HepG2 (cell line): Measurements from ENCODE around the gene ACSM5. TPM values are rescaled to one million over a fixed set of nuclear protein-coding genes. Genes with fewer than 3 reads are reported as not detected.

ENCODE experiments used
- ATAC-seq: fragments of 200-7000 bp; cut with Tn5 transposase; 3 replicates; pipeline ENCODE4 v1.9.1; 2020; ENCODE audit warnings: mild to moderate bottlenecking, moderate library complexity
- BruUV-seq: library from RNA; stranded (reverse); fragments of 400-500 nt; replicated peaks from 2 replicates; lab custom pipeline; 2021; lab: Mats Ljungman, UMichigan
- CTCF ChIA-PET: fragments of 300-600 bp; formaldehyde crosslinking; extraction: SDS; loops from one replicate; lab custom pipeline; 2021; ENCODE audit warnings: low total read pairs, inconsistent platforms, low intra/inter-chr PET ratio; lab: Yijun Ruan, JAX
- POLR2A ChIA-PET: fragments of 350-600 bp; sonication (Branson Sonifier 250); formaldehyde crosslinking; loops from one replicate; lab custom pipeline; 2020; ENCODE audit warnings: antibody characterized with exemption, inconsistent platforms; lab: Yijun Ruan, JAX
- DNase-seq: peaks from one replicate; pipeline ENCODE4 v3.0.0-alpha.2; 2015; ENCODE audit warnings: low spot score
- FAIRE-seq: peaks from 3 replicates; lab custom pipeline; 2011; peaks lifted over from hg19 to GRCh38; lab: Jason Lieb, UNC
- H2AFZ ChIP-seq: one replicate; pipeline ENCODE4 v1.6.1; 2011; ENCODE audit warnings: low read length, inconsistent platforms
- H3K27ac ChIP-seq: fragments of 300-600 bp; 3 replicates; pipeline ENCODE4 v1.8.0; 2011; ENCODE audit warnings: mixed run types, mild to moderate bottlenecking, mixed read lengths, low read length, inconsistent platforms; ENCODE audit not compliant: insufficient read depth; ENCODE audit errors: extremely low read length
- H3K27me3 ChIP-seq, 2 experiments: fragments of 200-600 bp in 1 of 2; 2 replicates in 1 of 2; 3 replicates in 1 of 2; pipeline versions ENCODE4 v1.6.0 to v1.8.0; 2011; ENCODE audit warnings: low read length in 2 of 2, mild to moderate bottlenecking in 2 of 2, moderate library complexity in 2 of 2, inconsistent platforms in 1 of 2; ENCODE audit not compliant: insufficient read depth in 2 of 2, control insufficient read depth in 1 of 2
- H3K36me3 ChIP-seq, 2 experiments: fragments of 200-600 bp in 1 of 2; replicated peaks in 1 of 2; 2 replicates in 1 of 2; 3 replicates in 1 of 2; pipeline versions ENCODE4 v1.5.1 to v1.8.0; 2011; ENCODE audit warnings: low read length in 2 of 2, inconsistent platforms in 1 of 2; ENCODE audit not compliant: insufficient read depth in 2 of 2, control insufficient read depth in 1 of 2
- H3K4me1 ChIP-seq: 2 replicates; pipeline ENCODE4 v1.5.1; 2012; ENCODE audit warnings: low read length, inconsistent platforms; ENCODE audit not compliant: insufficient read depth
- H3K4me2 ChIP-seq: 2 replicates; pipeline ENCODE4 v1.6.0; 2011; ENCODE audit warnings: low read depth, low read length, inconsistent platforms
- H3K4me3 ChIP-seq, 3 experiments: fragments of 200-600 bp in 1 of 3; sonication (generic), shearing (Covaris generic) in 1 of 3; replicated peaks in 1 of 3; 2 replicates each; pipeline ENCODE4 v1.5.1; 2011 to 2016; ENCODE audit warnings: low read length in 3 of 3, inconsistent platforms in 2 of 3, low read depth in 2 of 3, mild to moderate bottlenecking in 2 of 3, control low read depth in 1 of 3, mixed read lengths in 1 of 3; ENCODE audit not compliant: insufficient read depth in 1 of 3
- H3K79me2 ChIP-seq: one replicate; pipeline ENCODE4 v1.6.1; 2011; ENCODE audit warnings: low read length, inconsistent platforms; ENCODE audit not compliant: insufficient read depth
- H3K9ac ChIP-seq: 2 replicates; pipeline ENCODE4 v1.6.0; 2011; ENCODE audit warnings: mild to moderate bottlenecking, low read depth, low read length, inconsistent platforms; ENCODE audit not compliant: insufficient read depth
- H3K9me3 ChIP-seq: 2 replicates; pipeline ENCODE4 v1.5.1; 2012; ENCODE audit warnings: mild to moderate bottlenecking, low read length
- H4K20me1 ChIP-seq: 2 replicates; pipeline ENCODE4 v1.6.0; 2011; ENCODE audit warnings: inconsistent platforms, mild to moderate bottlenecking, low read length, moderate library complexity; ENCODE audit not compliant: insufficient read depth
- CEBPB ChIP-seq: IDR thresholded peaks from 2 replicates; pipeline ENCODE4 v1.6.1; 2011; ENCODE audit warnings: low read depth, low read length, improper control_type of control experiment, borderline replicate concordance
- HOXA7 ChIP-seq: sonication (generic); formaldehyde crosslinking; IDR thresholded peaks from 2 replicates; pipeline ENCODE4 v1.8.1; 2022; ENCODE audit warnings: mild to moderate bottlenecking, missing genetic modification reagents, moderate library complexity
- KAT2B ChIP-seq: fragments of 150-350 bp; IDR thresholded peaks from 2 replicates; pipeline ENCODE4 v1.6.1; 2014; ENCODE audit warnings: low read depth, low read length, borderline replicate concordance
- TBX2 ChIP-seq: sonication (generic); formaldehyde crosslinking; IDR thresholded peaks from 2 replicates; pipeline ENCODE4 v1.5.0; 2020; ENCODE audit warnings: missing genetic modification reagents, mild to moderate bottlenecking, borderline replicate concordance
- ZBTB3 ChIP-seq: sonication (generic); formaldehyde crosslinking; IDR thresholded peaks from 2 replicates; pipeline ENCODE4 v1.4.0; 2020; ENCODE audit warnings: low read depth, mild to moderate bottlenecking, moderate library complexity, missing genetic modification reagents, borderline replicate concordance
- ZBTB40 ChIP-seq, 2 experiments: fragments of 450-650 bp in 1 of 2; sonication (generic) in 1 of 2; formaldehyde crosslinking in 1 of 2; IDR thresholded peaks; 2 replicates each; pipeline versions ENCODE4 v1.6.1 to v1.8.0; 2016 to 2022; ENCODE audit warnings: antibody characterized with exemption in 1 of 2, mild to moderate bottlenecking in 1 of 2, missing genetic modification reagents in 1 of 2
- ZMYM3 ChIP-seq: sonication (generic); formaldehyde crosslinking; IDR thresholded peaks from 2 replicates; pipeline ENCODE4 v1.5.1; 2020; ENCODE audit warnings: mild to moderate bottlenecking, missing genetic modification reagents
- ZNF629 ChIP-seq: sonication (generic); formaldehyde crosslinking; conservative IDR thresholded peaks from 2 replicates; pipeline ENCODE4 v1.5.0; 2020; ENCODE audit warnings: missing genetic modification reagents
- WGBS: methylation state at CpG from one replicate; pipeline ENCODE4 v1.1.6; 2017; ENCODE audit warnings: low lambda C conversion rate; 5-methylcytosine and 5-hydroxymethylcytosine counted together
- in situ Hi-C: cut with HindIII; loops from 2 replicates; pipeline ENCODE4 v1.10.0; 2017; ENCODE audit warnings: low pct_unique_long_range_greater_than_20kb; ENCODE audit not compliant: extremely low pct_ligation_motif_present
- intact Hi-C: fragments of 100-400 bp; cut with micrococcal nuclease; formaldehyde crosslinking; loops from one replicate; pipeline ENCODE4 v1.10.0; 2022; ENCODE audit not compliant: unreplicated experiment
- polyA plus RNA-seq, 8 experiments: library from polyadenylated mRNA; depleted of rRNA in 3 of 8; stranded (reverse) in 7 of 8; unstranded in 1 of 8; fragments of >200 nt; fragmentation: Illumina TruSeq in 4 of 8; extraction: Trizol in 4 of 8; gene quantifications; 2 replicates each; pipeline versions ENCODE4 v1.2.1 to v1.2.3, GENCODE V29; 2011 to 2016; ENCODE audit warnings: low read depth in 4 of 8, missing spikeins in 1 of 8, mixed read lengths in 1 of 8; ENCODE audit not compliant: insufficient read depth in 1 of 8
- total RNA-seq, 5 experiments: library from RNA; depleted of rRNA; stranded (reverse); fragments of >200 nt; fragmentation: Illumina TruSeq; extraction: Trizol; gene quantifications; 2 replicates each; pipeline ENCODE4 v1.2.3, GENCODE V29; 2016; ENCODE audit warnings: low read depth in 1 of 5
- TF ChIP-seq, protein P1 (sequence below), 2 experiments: fragments of 450-650 bp in 1 of 2; sonication (generic) in 1 of 2; formaldehyde crosslinking; IDR thresholded peaks; 2 replicates each; pipeline versions ENCODE4 v1.5.0 to v1.8.0; 2020 to 2022; ENCODE audit warnings: mild to moderate bottlenecking in 1 of 2, missing genetic modification reagents in 1 of 2

The ACSM5 gene
- total and polyA plus RNA-seq, 2 of the 13 experiments (the other 11 are each of a cell fraction or from before 2014, with no cell fraction given): 9.1 to 15.0 TPM

DNA sequence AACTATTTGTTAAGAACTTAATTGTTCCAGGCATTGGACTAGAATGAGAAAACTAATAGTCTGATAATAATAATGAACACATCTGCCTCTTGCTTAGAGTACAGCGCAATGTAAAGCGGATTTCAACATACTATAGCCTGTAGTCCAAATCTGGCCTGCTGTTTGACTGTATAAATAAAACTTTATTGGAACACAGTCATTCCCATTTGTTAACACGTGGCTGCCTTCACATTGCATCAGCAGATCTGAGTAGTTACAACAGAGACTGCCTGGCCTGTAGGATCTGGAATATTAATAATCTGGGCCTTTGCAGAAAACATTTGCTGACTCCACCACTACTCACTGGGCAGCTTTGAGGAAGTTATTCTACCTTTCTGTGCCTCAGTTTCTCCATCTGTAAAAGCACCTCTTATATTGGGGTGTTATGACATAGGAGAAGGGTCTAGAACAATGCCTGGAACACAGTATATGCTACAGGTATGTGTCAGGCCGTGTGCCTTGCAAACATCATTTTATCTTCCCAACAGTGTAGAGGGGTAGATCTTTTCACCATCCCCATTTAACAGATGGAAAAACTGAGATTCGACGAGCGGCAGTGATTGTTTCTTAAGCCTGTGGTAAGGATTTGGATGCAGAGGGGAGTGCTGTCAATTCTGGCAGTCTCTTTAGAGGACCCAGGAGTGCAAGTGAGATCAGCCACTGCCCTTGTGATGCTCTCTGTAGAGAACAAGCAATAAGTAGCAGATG lies 27.0 kb upstream of the ACSM5 start:
- Histone ChIP-seq H4K20me1 (no peaks in the 10 kb centered on the region), H3K4me1 (peaks cover 22% of the 10 kb centered on the region), H3K27me3 (peaks cover 0 to 3% of the 10 kb centered on the region in 2 experiments; a peak in 1 of 5 replicates), H3K4me2 (no peak overlapping the region), H3K36me3 (no peaks in the 10 kb centered on the region), H3K4me3 (no peak overlapping the region), H3K79me2 (no peaks in the 10 kb centered on the region), H3K9ac (no peak overlapping the region), H3K27ac (no peak overlapping the region), H3K9me3 (no peaks in the 10 kb centered on the region), H2AFZ (no peak overlapping the region)
- WGBS: 53% methylated on average over 7 of the region's 7 CpGs
- BruUV-seq: no TSS peak
- FAIRE-seq: no peak
- CTCF ChIA-PET: interaction anchor here (0.8 to 3.1 kb wide), 5 partner anchors 20 to 483 kb away, joined by 3 to 26 read pairs (median 11); no protein-coding TSS in a partner anchor
- TF ChIP-seq ZBTB40 (IDR thresholded peaks at IDR 0.05) (peak; percentile 73), ZBTB40 (CRISPR knock-in tag; IDR thresholded peaks at IDR 0.05) (peak; percentile 98), HOXA7 (CRISPR knock-in tag) (0 out of 2 replicates have a peak, but pooled peaks have one; percentile 12), CEBPB (peak; percentile 22; the same call in 1 of the 2 replicates), TBX2 (CRISPR knock-in tag) (0 out of 2 replicates have a peak, but pooled peaks have one; percentile 6), ZNF629 (CRISPR knock-in tag) (peak; percentile 84), ZMYM3 (CRISPR knock-in tag) (0 out of 2 replicates have a peak, but pooled peaks have one; percentile 15), ZBTB3 (CRISPR knock-in tag) (no peak), KAT2B (no peak)
- TF ChIP-seq, protein P1, sequence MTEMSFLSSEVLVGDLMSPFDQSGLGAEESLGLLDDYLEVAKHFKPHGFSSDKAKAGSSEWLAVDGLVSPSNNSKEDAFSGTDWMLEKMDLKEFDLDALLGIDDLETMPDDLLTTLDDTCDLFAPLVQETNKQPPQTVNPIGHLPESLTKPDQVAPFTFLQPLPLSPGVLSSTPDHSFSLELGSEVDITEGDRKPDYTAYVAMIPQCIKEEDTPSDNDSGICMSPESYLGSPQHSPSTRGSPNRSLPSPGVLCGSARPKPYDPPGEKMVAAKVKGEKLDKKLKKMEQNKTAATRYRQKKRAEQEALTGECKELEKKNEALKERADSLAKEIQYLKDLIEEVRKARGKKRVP (CRISPR knock-in tag; IDR thresholded peaks at IDR 0.05): peak in 1 of 2 experiments; percentile 71; a peak in 2 of 4 replicates
- in situ Hi-C loops (loop anchor here (25.0 kb wide), 1 partner anchor 795 kb away; no protein-coding TSS in a partner anchor), intact Hi-C loops (loop anchor here (2.0 kb wide), 2 partner anchors 82 to 484 kb away; no protein-coding TSS in a partner anchor)
- no peak for ATAC-seq
- DNase-seq: no peak
- POLR2A ChIA-PET: no interaction called here
